COR-L47 (cell line): ENCODE data around the gene ABCC3.

Source experiments
- DNase-seq: peaks from one replicate; lab custom pipeline; 2025; lab: John Stamatoyannopoulos, UW

Gene ABCC3

DNA sequence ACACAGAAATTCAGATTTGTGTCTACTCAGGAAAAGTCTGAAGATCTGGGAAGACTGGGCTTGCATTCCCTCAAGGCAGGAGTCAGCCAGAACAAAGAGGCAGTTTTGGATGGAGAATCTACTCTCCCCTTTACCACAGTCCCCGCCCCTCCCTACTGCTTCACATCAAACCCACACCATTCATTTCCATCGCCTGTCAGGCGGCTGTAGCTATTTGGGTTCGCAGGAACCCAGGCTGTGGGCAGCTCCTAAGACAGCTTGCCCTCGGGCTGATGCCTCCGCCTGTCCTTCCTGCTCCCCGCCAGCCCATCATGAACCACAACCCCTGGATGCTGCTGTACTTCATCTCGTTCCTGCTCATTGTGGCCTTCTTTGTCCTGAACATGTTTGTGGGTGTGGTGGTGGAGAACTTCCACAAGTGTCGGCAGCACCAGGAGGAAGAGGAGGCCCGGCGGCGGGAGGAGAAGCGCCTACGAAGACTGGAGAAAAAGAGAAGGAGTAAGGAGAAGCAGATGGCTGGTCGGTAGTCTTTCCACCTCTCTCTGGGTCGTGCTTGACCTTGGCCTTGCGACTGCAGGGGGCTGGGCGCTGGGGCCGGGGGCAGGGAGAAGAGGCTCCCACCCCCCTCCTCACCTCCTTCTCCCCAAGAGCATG lies 27.0 kb upstream of the ABCC3 start:
- DNase-seq, result no peak

DNA sequence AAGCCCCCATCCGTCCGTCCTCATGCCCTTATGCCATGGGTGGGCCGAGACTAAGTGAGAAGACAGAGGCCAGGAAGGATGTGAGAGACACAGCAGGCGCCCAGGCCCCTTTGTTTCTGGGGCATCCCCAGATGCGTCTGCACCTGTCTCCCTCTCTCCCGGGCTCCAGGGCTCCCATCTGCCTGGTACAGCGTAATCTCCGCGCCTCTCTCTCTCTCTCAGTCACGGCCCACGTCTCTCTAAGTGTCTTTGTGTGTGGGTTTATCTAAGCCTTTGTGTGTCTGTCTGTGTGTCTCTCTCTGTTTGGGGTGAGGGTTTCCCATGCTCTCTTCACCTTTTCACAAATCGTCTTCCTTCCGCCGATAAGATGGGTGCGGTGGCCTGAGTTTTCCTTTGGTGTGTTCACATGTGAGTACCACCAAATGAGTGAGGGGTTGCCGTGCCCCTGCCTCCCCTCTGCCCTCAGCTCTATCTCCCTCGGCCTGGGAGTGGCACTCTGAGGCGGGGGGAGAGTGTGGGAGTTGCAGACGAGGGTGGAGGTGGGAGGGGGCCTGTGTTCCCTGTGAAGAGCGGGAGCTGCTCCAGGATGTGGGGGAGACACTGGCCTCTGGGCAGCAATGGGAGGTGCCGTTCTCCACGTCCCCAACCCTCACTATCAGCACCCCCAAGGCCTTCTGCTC lies 25.8 kb upstream of the ABCC3 start:
- peak; percentile 66 for DNase-seq

DNA sequence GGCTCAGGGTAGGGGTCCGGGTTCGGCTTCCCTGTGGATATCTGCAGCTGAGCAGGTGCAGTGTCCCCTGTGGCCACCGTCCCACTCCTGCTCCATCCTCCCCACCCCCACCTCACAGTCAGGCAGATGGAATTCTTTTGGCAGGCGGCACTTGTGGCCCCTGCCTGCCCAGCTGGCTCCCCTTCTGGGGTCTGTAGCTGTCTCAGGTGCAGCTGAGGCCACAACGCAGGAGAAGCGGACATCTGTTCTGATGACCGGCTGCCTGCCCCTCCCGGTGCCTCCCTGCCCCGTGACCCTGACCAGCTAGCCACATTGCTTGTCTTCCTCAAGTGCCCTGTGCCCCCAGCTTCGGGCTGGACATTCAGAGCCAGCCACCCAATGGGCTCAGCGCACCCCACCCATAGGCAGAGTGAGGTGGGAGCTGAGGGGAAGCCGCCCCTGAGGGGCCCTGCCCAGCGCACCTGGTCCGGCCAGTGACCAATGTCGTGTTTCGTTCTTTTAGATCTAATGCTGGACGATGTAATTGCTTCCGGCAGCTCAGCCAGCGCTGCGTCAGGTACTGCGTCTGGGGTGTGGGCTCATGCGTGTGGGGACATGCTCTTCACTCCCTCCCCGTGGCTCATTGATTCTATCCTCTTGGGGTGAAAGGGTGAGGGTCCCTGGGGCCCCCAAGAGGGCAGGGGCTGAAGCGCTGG lies 25.2 kb upstream of the ABCC3 start:
- DNase-seq, result no peak

DNA sequence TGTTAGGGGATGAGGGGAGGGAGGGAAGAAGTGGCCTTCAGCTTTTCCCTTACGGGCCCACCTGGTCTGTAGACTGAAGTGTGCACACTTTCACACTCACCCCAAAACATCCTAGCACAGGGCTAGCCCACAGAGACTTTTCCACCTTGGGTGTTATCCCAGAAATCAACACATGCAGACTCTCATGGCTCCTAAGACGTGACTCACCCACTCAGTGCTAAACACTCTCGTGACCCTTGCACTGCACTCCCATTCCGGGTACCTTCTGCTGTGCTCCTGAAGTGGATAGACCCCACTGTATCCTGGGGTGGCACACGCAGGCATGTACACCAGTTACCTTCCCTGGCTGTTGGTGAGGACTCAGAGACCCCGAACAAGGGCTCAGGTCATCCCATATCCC lies 23.0 kb upstream of the ABCC3 start:
- DNase-seq, result no peak

DNA sequence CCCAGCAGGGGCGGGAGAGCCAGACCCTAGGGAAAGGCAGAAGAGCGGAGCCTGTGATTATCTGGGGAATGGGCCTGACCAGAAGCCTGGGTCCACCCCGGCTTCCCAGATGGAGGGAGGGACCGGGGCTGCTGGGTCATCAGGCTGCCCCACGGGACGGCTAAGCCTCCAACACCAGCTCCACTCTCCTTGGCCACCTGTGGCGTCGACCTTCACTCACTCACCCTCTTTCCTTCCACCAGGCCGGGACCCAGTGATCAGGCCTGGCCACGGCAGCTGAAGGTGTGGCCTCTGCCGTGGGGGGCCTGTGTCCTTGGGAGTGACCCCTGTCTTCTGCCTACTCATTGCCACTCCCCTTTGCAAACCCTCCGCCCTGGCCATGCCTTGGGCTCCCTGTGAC lies 22.4 kb upstream of the ABCC3 start:
- no peak for DNase-seq

DNA sequence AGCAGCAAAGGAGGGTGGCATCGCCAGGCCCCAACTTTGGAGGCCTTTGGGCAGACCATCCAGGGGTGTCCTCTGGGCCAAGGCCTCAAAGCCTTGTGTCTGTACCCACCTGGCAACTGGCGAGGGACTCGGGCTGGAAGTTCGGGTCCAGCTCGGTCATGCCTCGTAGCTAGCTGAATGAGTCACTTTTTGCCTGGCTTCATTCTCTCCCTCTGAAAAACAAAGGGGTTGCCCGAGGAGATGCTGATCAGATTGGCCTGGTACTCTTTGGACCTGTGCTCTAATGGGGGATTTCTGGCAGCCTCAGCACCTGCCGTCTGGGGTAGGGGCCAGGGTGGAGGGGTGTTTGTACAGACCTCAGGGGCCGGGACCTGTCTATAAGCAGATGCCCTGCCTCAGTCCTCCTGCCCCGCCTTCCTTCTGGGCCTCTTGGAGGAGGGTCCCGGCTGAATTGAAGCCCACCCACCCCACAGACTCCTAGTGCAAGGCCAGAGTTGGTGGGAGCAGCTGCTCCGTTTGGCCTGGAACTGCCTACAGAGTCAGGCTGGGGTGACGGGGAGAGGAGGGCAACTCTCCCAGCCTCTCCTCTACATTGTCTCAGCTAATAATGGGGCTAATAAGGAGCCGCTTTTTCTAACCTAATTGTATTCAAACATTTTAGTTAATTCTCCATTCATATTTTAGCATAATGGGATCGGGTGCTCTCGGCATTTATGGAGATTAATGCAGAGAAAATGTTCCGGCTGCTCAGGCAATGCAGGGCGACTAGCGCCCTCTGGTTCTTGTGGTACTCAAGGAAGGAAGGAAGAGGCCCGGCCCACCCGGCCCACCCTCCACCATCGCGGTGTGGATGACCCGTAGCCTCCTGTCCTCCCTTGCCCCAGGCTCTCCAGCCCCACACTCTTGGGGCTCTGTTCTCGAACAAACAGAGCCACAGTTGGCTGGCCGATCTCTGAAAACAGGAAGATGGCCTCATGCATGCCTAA lies 21.4 kb upstream of the ABCC3 start:
- no peak for DNase-seq

DNA sequence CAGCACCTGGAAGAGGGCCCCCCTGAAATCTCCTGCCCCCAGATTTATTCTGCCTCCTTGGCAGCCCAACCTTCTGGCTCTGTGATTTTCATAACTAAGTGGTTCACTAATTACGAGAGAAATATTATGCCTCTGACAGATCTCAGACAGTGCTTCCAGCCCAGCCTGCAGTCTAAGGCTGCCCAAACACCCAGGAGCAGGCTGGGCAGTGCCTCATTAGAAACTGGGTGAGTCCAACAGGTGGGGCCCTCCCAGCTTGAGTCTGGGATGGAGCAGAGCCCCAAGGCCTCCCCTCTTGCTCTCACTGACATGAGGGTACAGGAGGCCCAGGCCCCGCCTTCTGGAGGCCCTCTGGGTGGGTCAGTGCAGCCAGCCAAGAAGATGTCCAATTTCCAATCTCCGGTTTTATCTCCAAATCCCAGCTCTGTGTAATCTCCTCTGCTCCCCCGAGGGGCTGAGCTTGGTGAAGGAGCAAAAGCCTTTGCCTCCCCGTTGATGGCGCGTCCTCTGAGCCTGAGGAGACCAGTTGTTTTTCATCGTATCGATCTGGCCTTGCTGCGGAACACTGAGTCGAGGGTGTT lies 20.1 kb upstream of the ABCC3 start:
- no peak for DNase-seq

DNA sequence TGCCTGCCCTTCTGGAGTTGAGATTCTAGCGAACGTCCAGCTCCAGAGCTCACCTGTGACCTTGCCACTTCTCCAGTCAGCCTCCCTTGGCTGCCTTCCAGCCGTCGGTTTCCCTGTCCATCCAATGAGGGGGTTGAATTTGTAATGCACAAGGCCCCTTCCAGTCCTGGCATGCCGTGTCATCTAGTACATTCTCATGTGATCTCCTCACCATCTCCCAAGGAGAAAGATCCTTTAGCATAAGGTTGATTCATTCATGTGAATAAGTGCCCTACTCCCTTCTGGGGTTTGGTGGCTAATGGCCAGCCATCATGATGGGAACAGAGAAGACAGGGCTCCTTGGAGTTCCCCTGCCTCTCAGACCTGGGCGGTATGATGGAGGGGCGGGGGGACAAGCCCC lies 18.9 kb upstream of the ABCC3 start:
- no peak for DNase-seq

DNA sequence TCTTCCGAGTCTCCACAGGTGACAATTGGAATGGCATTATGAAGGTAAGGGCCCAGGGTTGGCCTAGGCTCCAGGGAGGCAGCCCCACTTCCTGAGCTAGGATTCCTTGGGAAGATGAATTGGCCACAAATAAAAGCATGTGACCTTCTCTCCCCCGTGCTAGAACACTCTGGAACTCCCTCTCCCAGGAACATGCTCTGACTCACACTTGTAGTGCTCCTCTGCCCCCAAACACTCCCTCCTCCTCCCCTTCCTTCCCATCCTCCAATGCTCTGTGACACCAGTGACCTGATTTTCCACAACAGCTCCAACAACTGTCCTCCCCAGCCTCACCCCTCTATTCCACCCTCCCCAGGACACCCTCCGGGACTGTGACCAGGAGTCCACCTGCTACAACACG lies 16.4 kb upstream of the ABCC3 start:
- no peak for DNase-seq

DNA sequence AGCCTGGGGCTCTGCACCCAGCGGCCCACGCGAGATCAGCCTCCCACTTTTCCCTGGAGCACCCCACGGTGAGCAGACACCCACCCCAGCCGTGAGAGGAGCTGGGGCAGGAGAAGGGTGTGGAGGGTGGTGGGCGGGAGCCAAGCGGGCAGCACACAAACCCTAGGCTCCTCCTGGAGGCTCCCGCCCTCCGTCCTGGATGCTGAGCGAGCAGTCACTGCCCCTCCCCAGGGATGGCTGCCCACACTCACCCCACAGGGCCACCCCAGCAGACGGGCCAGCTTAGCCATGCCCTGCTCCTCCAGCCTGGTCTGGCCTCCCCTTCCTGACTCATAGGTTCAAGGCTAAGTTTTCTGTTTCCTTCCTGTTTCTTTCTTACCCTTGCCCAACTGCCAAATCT lies 15.7 kb upstream of the ABCC3 start:
- DNase-seq, result no peak

DNA sequence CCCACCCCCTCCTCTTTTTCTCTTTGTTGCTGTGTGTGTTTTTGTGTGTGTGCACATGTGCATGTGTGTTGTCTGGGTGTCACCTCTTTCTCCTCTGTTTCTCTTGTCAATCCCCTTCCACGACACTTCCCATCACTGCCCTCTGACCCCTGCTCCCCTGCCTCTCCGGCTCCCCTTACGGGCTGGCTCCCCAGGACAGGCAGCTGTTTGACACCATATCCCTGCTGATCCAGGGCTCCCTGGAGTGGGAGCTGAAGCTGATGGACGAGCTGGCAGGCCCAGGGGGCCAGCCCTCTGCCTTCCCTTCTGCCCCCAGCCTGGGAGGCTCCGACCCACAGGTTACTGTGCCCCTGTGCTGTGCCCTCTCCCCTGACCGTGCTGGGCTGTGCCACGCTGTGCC lies 15.2 kb upstream of the ABCC3 start:
- DNase-seq, result no peak

DNA sequence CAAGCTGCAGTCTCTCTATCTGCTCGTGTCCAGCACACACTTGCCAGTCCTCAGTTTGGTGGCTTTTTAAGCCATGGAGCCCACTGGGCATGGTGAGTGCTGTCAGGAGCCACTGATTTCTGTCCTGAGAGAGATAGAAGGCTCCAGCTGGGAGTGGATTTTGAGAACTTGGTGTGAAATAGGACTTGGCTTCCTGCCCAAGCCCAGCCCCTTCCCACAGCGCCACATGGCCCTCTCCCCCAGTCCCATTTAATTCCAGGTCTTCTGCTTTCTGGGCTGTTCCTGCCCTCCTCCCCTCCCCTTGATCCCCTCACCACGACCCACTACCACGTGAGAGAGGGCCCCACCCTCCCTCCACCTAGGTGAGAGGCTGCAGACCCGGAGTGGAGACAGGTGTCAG lies 14.4 kb upstream of the ABCC3 start:
- no peak for DNase-seq

DNA sequence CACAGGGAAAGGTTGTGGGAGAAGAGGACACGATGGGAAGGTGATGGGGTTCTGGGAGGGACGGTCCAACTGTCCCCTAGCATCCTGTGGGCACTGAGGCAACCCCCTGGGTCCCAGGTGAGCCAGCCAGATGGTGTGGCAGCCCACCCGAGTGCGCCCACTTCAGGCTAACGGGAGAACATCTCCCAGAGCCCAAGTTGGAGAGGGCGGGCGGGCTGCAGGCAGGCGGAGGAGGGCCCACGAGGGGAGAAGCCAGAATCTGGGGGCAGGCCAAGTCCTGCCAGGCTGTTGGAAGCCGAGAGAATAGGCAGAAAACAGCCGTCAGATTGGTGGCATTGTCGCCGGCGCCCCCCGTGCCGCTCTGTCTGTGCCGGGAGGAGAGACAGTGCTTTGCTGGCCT lies 13.8 kb upstream of the ABCC3 start:
- DNase-seq, result no peak

DNA sequence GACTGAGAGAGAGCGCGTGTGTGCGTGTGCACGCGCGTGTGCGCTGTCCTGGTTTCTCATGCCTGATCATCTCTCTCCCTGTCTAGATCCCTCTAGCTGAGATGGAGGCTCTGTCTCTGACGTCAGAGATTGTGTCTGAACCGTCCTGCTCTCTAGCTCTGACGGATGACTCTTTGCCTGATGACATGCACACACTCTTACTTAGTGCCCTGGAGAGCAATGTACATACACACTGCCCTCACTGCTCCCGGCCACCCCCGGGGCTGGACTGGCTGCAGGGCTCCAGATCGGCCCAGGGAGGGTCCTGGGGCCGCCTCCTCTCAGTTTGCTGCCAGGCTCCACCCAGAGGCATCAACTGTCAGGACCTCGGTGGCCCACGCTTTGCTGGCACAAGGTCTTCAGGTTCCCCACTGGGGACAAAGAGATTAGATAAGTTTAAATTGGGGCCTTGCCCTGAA lies 13.1 kb upstream of the ABCC3 start:
- no peak for DNase-seq

DNA sequence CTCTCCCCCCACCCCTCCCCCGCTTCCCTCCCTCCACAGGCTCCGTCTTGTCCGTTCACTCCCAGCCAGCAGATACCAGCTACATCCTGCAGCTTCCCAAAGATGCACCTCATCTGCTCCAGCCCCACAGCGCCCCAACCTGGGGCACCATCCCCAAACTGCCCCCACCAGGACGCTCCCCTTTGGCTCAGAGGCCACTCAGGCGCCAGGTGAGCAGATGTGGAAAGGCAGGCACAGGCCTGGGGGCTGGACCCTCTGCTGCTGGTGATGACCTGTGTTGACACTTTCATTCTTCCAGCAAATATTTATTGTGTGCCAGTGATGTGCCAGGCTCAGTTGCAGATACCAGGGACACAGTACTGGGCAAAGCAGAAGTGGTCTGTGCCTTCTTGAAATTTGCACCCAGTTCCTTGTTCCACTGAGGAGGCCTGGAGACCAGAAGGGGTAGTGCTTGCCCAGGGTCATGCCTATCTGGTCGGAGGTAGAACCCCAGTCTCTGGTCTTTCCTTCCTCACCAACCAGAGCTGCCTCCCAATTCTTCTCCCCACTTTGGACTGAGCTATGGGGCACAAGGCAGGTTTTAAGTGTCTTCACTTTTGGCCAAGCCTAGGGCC lies 10.3 kb upstream of the ABCC3 start:
- DNase-seq, result no peak

DNA sequence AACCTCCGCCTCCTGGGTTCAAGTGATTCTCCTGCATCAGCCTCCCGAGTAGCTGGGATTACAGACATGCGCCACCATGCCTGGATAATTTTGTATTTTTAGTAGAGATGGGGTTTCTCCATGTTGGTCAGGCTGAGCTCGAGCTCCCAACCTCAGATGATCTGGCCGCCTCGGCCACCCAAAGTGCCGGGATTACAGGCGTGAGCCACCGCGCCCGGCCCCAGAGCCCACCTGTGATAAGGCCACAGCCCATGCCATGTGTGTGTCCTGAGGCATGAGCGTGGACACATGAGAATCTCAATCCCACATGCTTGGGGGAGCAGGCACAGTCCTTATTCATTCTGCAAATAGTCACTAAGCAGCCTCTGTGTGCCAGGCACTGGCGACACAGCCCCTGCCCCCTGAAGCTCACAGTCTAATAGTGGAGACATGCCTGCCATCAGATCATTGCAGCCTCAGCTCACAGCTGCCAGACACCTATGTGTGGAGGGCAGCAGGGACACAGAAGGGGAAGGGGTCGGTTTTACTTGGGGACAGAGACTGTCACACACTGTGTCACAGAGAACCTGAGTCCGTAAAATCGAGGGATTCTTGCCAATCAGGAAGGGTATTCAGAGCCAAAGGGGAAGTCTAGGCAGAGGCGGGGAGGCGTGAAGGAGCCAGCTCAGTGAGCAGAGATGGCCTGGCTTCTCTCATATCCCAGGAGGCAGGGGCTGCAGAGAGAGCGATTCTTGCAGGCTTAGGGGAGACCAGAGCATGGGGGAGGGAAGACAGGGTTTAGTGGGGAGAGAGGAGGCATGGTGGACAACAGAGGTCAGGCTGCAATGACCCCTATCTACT lies 9.4 kb upstream of the ABCC3 start:
- no peak for DNase-seq

DNA sequence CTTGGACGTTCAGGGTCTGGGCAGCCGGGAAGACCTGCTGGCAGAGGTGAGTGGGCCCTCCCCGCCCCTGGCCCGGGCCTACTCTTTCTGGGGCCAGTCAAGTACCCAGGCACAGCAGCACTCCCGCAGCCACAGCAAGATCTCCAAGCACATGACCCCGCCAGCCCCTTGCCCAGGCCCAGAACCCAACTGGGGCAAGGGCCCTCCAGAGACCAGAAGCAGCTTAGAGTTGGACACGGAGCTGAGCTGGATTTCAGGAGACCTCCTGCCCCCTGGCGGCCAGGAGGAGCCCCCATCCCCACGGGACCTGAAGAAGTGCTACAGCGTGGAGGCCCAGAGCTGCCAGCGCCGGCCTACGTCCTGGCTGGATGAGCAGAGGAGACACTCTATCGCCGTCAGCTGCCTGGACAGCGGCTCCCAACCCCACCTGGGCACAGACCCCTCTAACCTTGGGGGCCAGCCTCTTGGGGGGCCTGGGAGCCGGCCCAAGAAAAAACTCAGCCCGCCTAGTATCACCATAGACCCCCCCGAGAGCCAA lies 8.6 kb upstream of the ABCC3 start:
- peak; percentile 53 for DNase-seq

DNA sequence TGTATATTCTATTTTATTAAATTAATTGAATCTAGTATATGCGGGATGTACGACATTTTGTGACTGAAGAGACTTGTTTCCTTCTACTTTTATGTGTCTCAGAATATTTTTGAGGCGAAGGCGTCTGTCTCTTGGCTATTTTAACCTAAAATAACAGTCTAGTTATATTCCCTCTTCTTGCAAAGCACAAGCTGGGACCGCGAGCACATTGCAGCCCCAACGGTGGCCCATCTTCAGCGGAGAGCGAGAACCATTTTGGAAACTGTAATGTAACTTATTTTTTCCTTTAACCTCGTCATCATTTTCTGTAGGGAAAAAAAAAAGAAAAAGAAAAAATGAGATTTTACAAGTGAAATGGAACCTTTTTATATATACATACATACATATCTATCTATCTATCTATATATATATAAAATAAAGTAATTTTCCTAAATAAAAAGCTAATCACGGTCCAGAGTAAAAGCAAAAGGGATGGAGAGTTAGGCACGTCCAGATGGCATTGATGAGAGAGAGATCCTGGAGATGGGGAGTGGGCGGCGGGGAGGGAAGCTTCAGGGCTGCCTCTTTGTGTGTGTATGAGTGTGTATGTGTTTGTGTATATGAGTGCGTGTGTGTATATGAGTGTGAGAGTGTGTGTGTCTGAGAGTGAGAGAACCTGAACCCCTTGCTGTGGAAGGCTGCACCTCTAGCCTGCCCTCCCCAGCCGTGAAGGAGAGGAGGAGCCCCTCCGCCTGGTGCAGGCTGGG lies 7.5 kb upstream of the ABCC3 start:
- no peak for DNase-seq
